ENCODE measurements around the gene MIR17HG.

Gene MIR17HG

GRCh38 chr13:91401920-91402319 lies 54.4 kb downstream of the MIR17HG start:
- no peak overlapping the region for H3K4me3 ChIP-seq (ENCODE audit: low read length)
- no peak for DNase-seq (ENCODE audit: low read depth, low spot score)

Data from Jurkat, Clone E6-1 (cell line).